KMS-11 (cell line): ENCODE results near the gene CRYBB3.
"Not testable (repeated sequence)": the region's sequence is repeated elsewhere in the genome, so short reads cannot be mapped to it uniquely, and the experiment has no call there.

Source experiments
- H2AFZ ChIP-seq: fragments of 200-600 bp; sonication (generic); 2 replicates; pipeline ENCODE4 v1.6.1; 2016; ENCODE audit warnings: antibody characterized with exemption, mixed run types, low read depth
- H3K27ac ChIP-seq: fragments of 200-600 bp; sonication (generic); 2 replicates; pipeline ENCODE4 v1.6.1; 2016; ENCODE audit warnings: mild to moderate bottlenecking, mixed run types
- H3K27me3 ChIP-seq: fragments of 200-600 bp; sonication (generic); 2 replicates; pipeline ENCODE4 v1.6.1; 2017; ENCODE audit warnings: mild to moderate bottlenecking, low read depth, mixed run types, moderate library complexity; ENCODE audit not compliant: insufficient read depth
- H3K36me3 ChIP-seq: fragments of 200-600 bp; sonication (generic); 2 replicates; pipeline ENCODE4 v1.6.1; 2017; ENCODE audit warnings: mild to moderate bottlenecking, mixed run types; ENCODE audit not compliant: insufficient read depth
- H3K4me1 ChIP-seq: fragments of 200-600 bp; sonication (generic); 2 replicates; pipeline ENCODE4 v1.6.1; 2016; ENCODE audit warnings: mild to moderate bottlenecking, low read depth, mixed run types; ENCODE audit not compliant: poor library complexity, severe bottlenecking
- H3K4me2 ChIP-seq: fragments of 200-600 bp; sonication (generic); 2 replicates; pipeline ENCODE4 v1.7.0; 2016; ENCODE audit warnings: mild to moderate bottlenecking, mixed run types
- H3K4me3 ChIP-seq: fragments of 200-600 bp; sonication (generic); IDR thresholded peaks from 2 replicates; pipeline ENCODE4 v1.6.1; 2017; ENCODE audit warnings: low read depth, low read length, mixed read lengths; ENCODE audit not compliant: insufficient read depth
- H3K79me2 ChIP-seq: fragments of 200-600 bp; sonication (generic); 2 replicates; pipeline ENCODE4 v1.6.1; 2016; ENCODE audit warnings: low read depth, mixed run types; ENCODE audit not compliant: insufficient read depth
- H3K9ac ChIP-seq: fragments of 200-600 bp; sonication (generic); 2 replicates; pipeline ENCODE4 v1.6.1; 2016; ENCODE audit warnings: mild to moderate bottlenecking, mixed run types
- H4K20me1 ChIP-seq: fragments of 200-600 bp; sonication (generic); 2 replicates; pipeline ENCODE4 v1.6.1; 2016; ENCODE audit warnings: mild to moderate bottlenecking, mixed run types; ENCODE audit not compliant: insufficient read depth
- CTCF ChIP-seq: fragments of 200-600 bp; sonication (generic); conservative IDR thresholded peaks from 2 replicates; pipeline ENCODE4 v1.6.1; 2017; ENCODE audit warnings: low read depth, mild to moderate bottlenecking, antibody characterized with exemption, low read length, moderate library complexity, mixed read lengths

CRYBB3 gene

GRCh38 chr22:25236417-25236816 is 36.8 kb downstream of the CRYBB3 start:
- Histone ChIP-seq H3K36me3 (no peaks in the 10 kb centered on the region), H3K9ac (no peak overlapping the region), H3K79me2 (no peaks in the 10 kb centered on the region), H3K27ac (no peak overlapping the region), H3K4me1 (no peaks in the 10 kb centered on the region), H3K4me2 (peak overlapping the region; percentile 49), H4K20me1 (no peaks in the 10 kb centered on the region), H2AFZ (peak overlapping the region; percentile 99), H3K4me3 (no peak overlapping the region), H3K27me3 (no peaks in the 10 kb centered on the region)
- TF ChIP-seq CTCF: no peak

GRCh38 chr22:25237503-25237902 is 37.8 kb downstream of the CRYBB3 start:
- TF ChIP-seq CTCF: no peak
- Histone ChIP-seq H3K27me3 (no peaks in the 10 kb centered on the region), H3K27ac (no peak overlapping the region), H3K4me2 (no peak overlapping the region), H3K4me1 (no peaks in the 10 kb centered on the region), H2AFZ (no peak overlapping the region), H3K4me3 (no peak overlapping the region), H3K9ac (no peak overlapping the region), H4K20me1 (no peaks in the 10 kb centered on the region), H3K36me3 (no peaks in the 10 kb centered on the region), H3K79me2 (no peaks in the 10 kb centered on the region)

GRCh38 chr22:25238058-25238457 is 38.4 kb downstream of the CRYBB3 start:
- not testable (repeated sequence) for H3K4me1 ChIP-seq, H3K79me2 ChIP-seq, H3K4me3 ChIP-seq, H4K20me1 ChIP-seq, H3K27ac ChIP-seq, H3K4me2 ChIP-seq, H3K9ac ChIP-seq, H3K36me3 ChIP-seq, H2AFZ ChIP-seq, H3K27me3 ChIP-seq

- not testable (repeated sequence) for H3K27ac ChIP-seq, H3K4me2 ChIP-seq, H2AFZ ChIP-seq, H3K27me3 ChIP-seq, H3K4me3 ChIP-seq, H4K20me1 ChIP-seq, H3K79me2 ChIP-seq, H3K36me3 ChIP-seq, H3K4me1 ChIP-seq, H3K9ac ChIP-seq
These were observed 55.5 kb downstream of the CRYBB3 start for GRCh38 chr22:25255169-25255568.
